HCT116 (cell line): Measurements from ENCODE around the gene UBALD2. TPM values are rescaled to one million over a fixed set of nuclear protein-coding genes. Genes with fewer than 3 reads are reported as not detected.

ENCODE experiments used
- ATAC-seq: fragments of 200-7000 bp; cut with Tn5 transposase; 2 replicates; pipeline ENCODE4 v1.9.1; 2020; ENCODE audit warnings: mild to moderate bottlenecking, moderate library complexity
- BruUV-seq: library from RNA; stranded (reverse); fragments of 400-500 nt; replicated peaks from 2 replicates; lab custom pipeline; 2021; lab: Mats Ljungman, UMichigan
- CTCF ChIA-PET: fragments of 300-600 bp; sonication (Branson Sonifier 250); formaldehyde crosslinking; loops from one replicate; lab custom pipeline; 2021; ENCODE audit warnings: antibody characterized with exemption; lab: Charles Lee
- POLR2A ChIA-PET: fragments of 300-600, 350-600 bp; sonication (Branson Sonifier 250); formaldehyde crosslinking; loops from one replicate; lab custom pipeline; 2021; ENCODE audit warnings: antibody characterized with exemption; lab: Charles Lee
- RAD21 ChIA-PET, 2 experiments: fragments of 300-600 bp; sonication (Branson Sonifier 250); formaldehyde crosslinking; loops; one replicate each; lab custom pipeline; 2023; ENCODE audit warnings: low total read pairs in 2 of 2; ENCODE audit not compliant: uncharacterized antibody in 2 of 2, unreplicated experiment in 2 of 2, low non-redundant PET in 1 of 2; lab: Charles Lee
- DNase-seq: peaks from one replicate; pipeline ENCODE4 v3.0.0-alpha.2; 2010; ENCODE audit warnings: low read depth, low spot score
- H2AFZ ChIP-seq: fragments of 200-600 bp; shearing (Covaris generic), sonication (generic); 2 replicates; pipeline ENCODE4 v1.6.1; 2017; ENCODE audit warnings: low read depth, mixed run types, mixed read lengths, antibody characterized with exemption, low read length; ENCODE audit not compliant: poor library complexity, severe bottlenecking
- H3K27ac ChIP-seq: 2 replicates; pipeline ENCODE4 v1.5.1; 2012; ENCODE audit warnings: low read depth, low read length
- H3K27me3 ChIP-seq: fragments of 200-600 bp; sonication (generic); 2 replicates; pipeline ENCODE4 v1.6.1; 2016; ENCODE audit warnings: mixed run types, low read length, mixed read lengths; ENCODE audit not compliant: insufficient read depth
- H3K36me3 ChIP-seq, 2 experiments: fragments of 200-500 bp in 1 of 2; fragments of 200-600 bp in 1 of 2; sonication (Bioruptor generic) in 1 of 2; sonication (generic) in 1 of 2; 2 replicates each; pipeline versions ENCODE4 v1.5.1 to v1.6.1; 2014 to 2016; ENCODE audit warnings: low read length in 2 of 2, inconsistent platforms in 1 of 2, mixed read lengths in 1 of 2, mixed run types in 1 of 2; ENCODE audit not compliant: insufficient read depth in 2 of 2, control insufficient read depth in 1 of 2
- H3K4me1 ChIP-seq, 2 experiments: fragments of 200-600 bp in 1 of 2; sonication (generic) in 1 of 2; 2 replicates each; pipeline versions ENCODE4 v1.5.1 to v1.6.1; 2012 to 2017; ENCODE audit warnings: low read length in 2 of 2, inconsistent platforms in 1 of 2, mild to moderate bottlenecking in 1 of 2, mixed read lengths in 1 of 2, mixed run types in 1 of 2, moderate library complexity in 1 of 2; ENCODE audit not compliant: insufficient read depth in 2 of 2, control insufficient read depth in 1 of 2
- H3K4me2 ChIP-seq: fragments of 200-600 bp; sonication (generic); 2 replicates; pipeline ENCODE4 v1.6.1; 2017; ENCODE audit warnings: mixed run types, low read length, mixed read lengths
- H3K4me3 ChIP-seq, 2 experiments: fragments of 200-600 bp in 1 of 2; sonication (generic) in 1 of 2; replicated peaks in 1 of 2; 2 replicates each; pipeline ENCODE4 v1.5.1; 2011 to 2016; ENCODE audit warnings: low read length in 2 of 2, control low read depth in 1 of 2, low read depth in 1 of 2, mild to moderate bottlenecking in 1 of 2, mixed read lengths in 1 of 2, mixed run types in 1 of 2
- H3K79me2 ChIP-seq: fragments of 200-600 bp; sonication (generic); 2 replicates; pipeline ENCODE4 v1.6.1; 2017; ENCODE audit warnings: mild to moderate bottlenecking, mixed run types, low read length, moderate library complexity, mixed read lengths; ENCODE audit not compliant: insufficient read depth
- H3K9ac ChIP-seq: fragments of 200-600 bp; sonication (generic); 2 replicates; pipeline ENCODE4 v1.6.1; 2016; ENCODE audit warnings: low read length, mixed read lengths
- H3K9me2 ChIP-seq: fragments of 200-600 bp; sonication (generic), shearing (Covaris generic); 2 replicates; pipeline ENCODE4 v1.6.1; 2017; ENCODE audit warnings: mixed run types, mild to moderate bottlenecking, moderate library complexity; ENCODE audit not compliant: insufficient read depth
- H3K9me3 ChIP-seq, 2 experiments: fragments of 200-500 bp in 1 of 2; fragments of 200-600 bp in 1 of 2; sonication (Bioruptor generic) in 1 of 2; sonication (generic) in 1 of 2; 2 replicates each; pipeline ENCODE4 v1.6.1; 2014 to 2017; ENCODE audit warnings: low read length in 2 of 2, mixed read lengths in 2 of 2, inconsistent platforms in 1 of 2, low read depth in 1 of 2, mild to moderate bottlenecking in 1 of 2, mixed run types in 1 of 2, moderate library complexity in 1 of 2; ENCODE audit not compliant: control insufficient read depth in 1 of 2, insufficient read depth in 1 of 2
- H4K20me1 ChIP-seq: fragments of 200-600 bp; sonication (generic), shearing (Covaris generic); 2 replicates; pipeline ENCODE4 v1.6.1; 2017; ENCODE audit warnings: mixed run types, mild to moderate bottlenecking, moderate library complexity; ENCODE audit not compliant: insufficient read depth
- POLR2A ChIP-seq: IDR thresholded peaks from 2 replicates; pipeline ENCODE4 v1.7.0; 2011; ENCODE audit warnings: borderline replicate concordance; ENCODE audit not compliant: insufficient read depth, insufficient read length; ENCODE audit errors: extremely low read depth
- POLR2AphosphoS5 ChIP-seq: IDR thresholded peaks from 2 replicates; pipeline ENCODE4 v1.6.1; 2011; ENCODE audit warnings: mild to moderate bottlenecking, low read depth, low read length, moderate library complexity
- REST ChIP-seq: IDR thresholded peaks from 2 replicates; pipeline ENCODE4 v1.6.1; 2012; ENCODE audit warnings: low read depth
- ZBTB33 ChIP-seq: IDR thresholded peaks from 2 replicates; pipeline ENCODE4 v1.6.1; 2011; ENCODE audit warnings: mild to moderate bottlenecking, low read length, moderate library complexity; ENCODE audit not compliant: insufficient replicate concordance; ENCODE audit errors: extremely low read depth
- intact Hi-C: fragments of 100-400 bp; cut with micrococcal nuclease; formaldehyde crosslinking; loops from 2 replicates; pipeline ENCODE4 v1.10.0; 2022
- total RNA-seq: library from RNA; stranded (reverse); gene quantifications from one replicate; pipeline ENCODE4 v1.2.1, GENCODE V29; 2021; ENCODE audit not compliant: unreplicated experiment

UBALD2 gene
- total RNA-seq, 1 experiment from 2014 or later: 94.3 TPM

GRCh38 chr17:76271669-76272540 is 6.8 kb downstream of the UBALD2 start:
- Histone ChIP-seq H3K27ac (no peak overlapping the region; the same call in 1 of the 2 replicates), H3K4me2 (no peak overlapping the region), H3K4me3 (no peak overlapping the region), H4K20me1 (no peaks in the 10 kb centered on the region), H3K4me1 (peaks cover 0 to 14% of the 10 kb centered on the region in 2 experiments; a peak in 3 of 4 replicates), H3K9me3 (no peaks in the 10 kb centered on the region), H3K79me2 (peaks cover 11% of the 10 kb centered on the region; the same call in 1 of the 2 replicates), H3K27me3 (no peaks in the 10 kb centered on the region), H3K9me2 (no peaks in the 10 kb centered on the region), H3K36me3 (peaks cover 3 to 21% of the 10 kb centered on the region in 2 experiments; a peak in 2 of 4 replicates), H3K9ac (no peak overlapping the region), H2AFZ (no peak overlapping the region)
- intact Hi-C loops: no loop called here
- ChIA-PET RAD21 (no interaction called here), CTCF (interaction anchor here (1.2 kb wide), 1 partner anchor 147 kb away, joined by 3 read pairs; no protein-coding TSS in a partner anchor), POLR2A (no interaction called here)
- no TSS peak for BruUV-seq
- DNase-seq (no peak), ATAC-seq (peak; percentile 15; the same call in 1 of the 2 replicates)
- TF ChIP-seq POLR2AphosphoS5: peak; percentile 54; the same call in 1 of the 2 replicates
- TF ChIP-seq ZBTB33: no peak
- no peak for TF ChIP-seq POLR2A
- TF ChIP-seq REST: no peak
